Panc1 (cell line): ENCODE data around the gene VMAC. TPM values are rescaled to one million over a fixed set of nuclear protein-coding genes. Genes with fewer than 3 reads are reported as not detected.

Source experiments
- ATAC-seq: fragments of 200-7000 bp; cut with Tn5 transposase; 2 replicates; pipeline ENCODE4 v1.9.1; 2020; ENCODE audit warnings: mild to moderate bottlenecking, moderate library complexity
- BruUV-seq: library from RNA; stranded (reverse); fragments of 400-500 nt; replicated peaks from 2 replicates; lab custom pipeline; 2021; lab: Mats Ljungman, UMichigan
- CTCF ChIA-PET: fragments of 300-600 bp; sonication (Branson Sonifier 250); formaldehyde crosslinking; loops from one replicate; lab custom pipeline; 2022; ENCODE audit warnings: antibody characterized with exemption; lab: Charles Lee
- POLR2A ChIA-PET: fragments of 300-600 bp; sonication (Branson Sonifier 250); formaldehyde crosslinking; loops from one replicate; lab custom pipeline; 2022; ENCODE audit warnings: antibody characterized with exemption; lab: Charles Lee
- DNase-seq: peaks from one replicate; pipeline ENCODE4 v3.0.0-alpha.2; 2010; ENCODE audit warnings: low read depth, low spot score
- H3K27ac ChIP-seq: 2 replicates; pipeline ENCODE4 v1.5.1; 2011; ENCODE audit warnings: mild to moderate bottlenecking, low read length, inconsistent platforms
- H3K27me3 ChIP-seq: fragments of 200-500 bp; sonication (Bioruptor generic); 2 replicates; pipeline ENCODE4 v1.6.0; 2014; ENCODE audit warnings: low read length, inconsistent platforms; ENCODE audit not compliant: control insufficient read depth, insufficient read depth
- H3K36me3 ChIP-seq: fragments of 200-500 bp; sonication (Bioruptor generic); 2 replicates; pipeline ENCODE4 v1.5.1; 2014; ENCODE audit warnings: inconsistent platforms, mild to moderate bottlenecking, low read length, moderate library complexity; ENCODE audit not compliant: control insufficient read depth, insufficient read depth
- H3K4me1 ChIP-seq: 2 replicates; pipeline ENCODE4 v1.5.1; 2011; ENCODE audit warnings: inconsistent platforms, mild to moderate bottlenecking, low read length, moderate library complexity; ENCODE audit not compliant: control insufficient read depth, insufficient read depth
- H3K4me3 ChIP-seq, 2 experiments: 2 replicates each; pipeline ENCODE4 v1.5.1; 2011 to 2012; ENCODE audit warnings: low read depth in 2 of 2, low read length in 2 of 2, mild to moderate bottlenecking in 2 of 2, inconsistent platforms in 1 of 2, moderate library complexity in 1 of 2
- H3K9me3 ChIP-seq: fragments of 200-500 bp; sonication (Bioruptor generic); 2 replicates; pipeline ENCODE4 v1.5.1; 2014; ENCODE audit warnings: low read depth, mild to moderate bottlenecking, inconsistent platforms, low read length, moderate library complexity; ENCODE audit not compliant: control insufficient read depth, insufficient read depth
- POLR2AphosphoS5 ChIP-seq: IDR thresholded peaks from 2 replicates; pipeline ENCODE4 v1.6.1; 2012; ENCODE audit warnings: mild to moderate bottlenecking, low read depth, low read length, moderate library complexity
- SIN3A ChIP-seq: IDR thresholded peaks from 2 replicates; pipeline ENCODE4 v1.6.1; 2012; ENCODE audit warnings: low read depth, mild to moderate bottlenecking, low read length, moderate library complexity, borderline replicate concordance; ENCODE audit not compliant: insufficient read depth
- TCF7L2 ChIP-seq: IDR thresholded peaks from 2 replicates; pipeline ENCODE4 v1.6.1; 2011; ENCODE audit warnings: mild to moderate bottlenecking, low read depth, low read length, inconsistent platforms
- in situ Hi-C: cut with HindIII; loops from 2 replicates; pipeline ENCODE4 v1.10.0; 2016; ENCODE audit warnings: low sequenced_read_pairs, low pct_unique_long_range_greater_than_20kb
- intact Hi-C: fragments of 100-400 bp; cut with micrococcal nuclease; formaldehyde crosslinking; loops from one replicate; pipeline ENCODE4 v1.10.0; 2022; ENCODE audit not compliant: unreplicated experiment
- total RNA-seq: library from RNA; stranded (reverse); gene quantifications from one replicate; pipeline ENCODE4 v1.2.1, GENCODE V29; 2021; ENCODE audit not compliant: unreplicated experiment
- TF ChIP-seq, protein P1 (sequence below), 2 experiments: IDR thresholded peaks; 2 replicates each; pipeline ENCODE4 v1.6.1; 2011 to 2012; ENCODE audit warnings: low read depth in 2 of 2, control low read depth in 1 of 2, low read length in 1 of 2, mild to moderate bottlenecking in 1 of 2, moderate library complexity in 1 of 2; ENCODE audit not compliant: insufficient read depth in 1 of 2
- TF ChIP-seq, protein P2 (sequence below): fragments of 450-650 bp; IDR thresholded peaks from 2 replicates; pipeline ENCODE4 v1.5.1; 2017; ENCODE audit warnings: mild to moderate bottlenecking

Gene VMAC
- total RNA-seq, 1 experiment from 2014 or later: 5.2 TPM

DNA sequence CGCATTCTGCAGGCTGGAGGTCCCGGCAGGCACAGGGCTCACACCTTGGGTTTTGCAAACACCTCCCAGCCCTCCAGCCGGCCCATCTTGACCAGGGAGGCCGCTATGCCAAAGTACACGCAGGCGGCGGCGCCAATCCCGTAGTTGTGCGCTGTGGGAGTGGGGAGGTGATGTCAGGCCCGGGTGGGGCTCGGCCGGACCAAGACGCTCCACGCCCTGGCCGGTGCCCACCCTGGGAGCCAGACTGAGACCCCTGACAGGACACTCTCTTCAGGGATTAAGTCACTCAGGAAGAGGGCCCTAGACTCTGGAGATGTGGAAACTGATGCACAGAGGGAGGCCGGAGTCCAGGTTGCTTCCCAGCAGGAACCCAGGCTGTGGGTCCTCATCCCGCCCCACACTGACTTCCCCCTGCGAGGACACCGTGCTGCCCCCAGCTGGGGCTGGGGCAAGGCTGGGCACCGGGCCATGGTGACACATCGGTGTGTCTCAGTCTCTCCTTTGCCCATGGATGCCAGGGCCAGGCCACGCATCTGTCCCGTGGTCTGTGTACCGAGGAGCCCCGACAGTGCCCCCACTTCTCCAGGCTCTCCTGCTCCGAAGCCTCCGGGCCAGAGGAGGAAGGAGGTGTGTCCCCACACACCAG is 9.8 kb upstream of the VMAC start:
- Histone ChIP-seq H3K36me3 (no peaks in the 10 kb centered on the region), H3K27ac (no peak overlapping the region)

DNA sequence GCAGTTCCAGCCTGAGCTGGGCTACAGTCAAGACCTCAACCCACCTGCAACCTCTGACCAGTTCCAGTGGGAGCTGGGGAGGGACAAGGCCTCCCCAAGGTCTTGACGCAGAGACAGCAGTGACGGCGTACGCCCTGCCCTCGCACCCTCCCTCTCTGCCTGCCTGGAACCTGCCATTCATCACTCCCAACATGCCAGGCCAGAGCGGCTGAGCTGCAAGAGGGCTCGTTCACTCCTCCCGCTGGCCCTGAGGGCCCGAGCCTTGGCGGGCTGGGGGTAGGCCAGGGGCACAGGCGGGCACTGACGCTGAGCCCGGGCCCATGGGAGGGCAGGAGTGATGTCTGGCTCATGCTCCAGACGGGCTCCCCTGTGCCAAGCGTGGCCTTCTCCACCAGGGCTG is 9.3 kb upstream of the VMAC start:
- ChIA-PET POLR2A (no interaction called here), CTCF (no interaction called here)
- in situ Hi-C loops (no loop called here), intact Hi-C loops (loop anchor here (10.0 kb wide), 1 partner anchor 91 kb away; the partner anchor contains the start of gene NRTN)
- Histone ChIP-seq H3K4me1 (no peaks in the 10 kb centered on the region), H3K36me3 (no peaks in the 10 kb centered on the region), H3K27me3 (no peaks in the 10 kb centered on the region), H3K27ac (no peak overlapping the region), H3K4me3 (no peak overlapping the region), H3K9me3 (no peaks in the 10 kb centered on the region)
- BruUV-seq: no TSS peak
- TF ChIP-seq POLR2AphosphoS5 (no peak), TCF7L2 (no peak), SIN3A (no peak)
- TF ChIP-seq, protein P1, sequence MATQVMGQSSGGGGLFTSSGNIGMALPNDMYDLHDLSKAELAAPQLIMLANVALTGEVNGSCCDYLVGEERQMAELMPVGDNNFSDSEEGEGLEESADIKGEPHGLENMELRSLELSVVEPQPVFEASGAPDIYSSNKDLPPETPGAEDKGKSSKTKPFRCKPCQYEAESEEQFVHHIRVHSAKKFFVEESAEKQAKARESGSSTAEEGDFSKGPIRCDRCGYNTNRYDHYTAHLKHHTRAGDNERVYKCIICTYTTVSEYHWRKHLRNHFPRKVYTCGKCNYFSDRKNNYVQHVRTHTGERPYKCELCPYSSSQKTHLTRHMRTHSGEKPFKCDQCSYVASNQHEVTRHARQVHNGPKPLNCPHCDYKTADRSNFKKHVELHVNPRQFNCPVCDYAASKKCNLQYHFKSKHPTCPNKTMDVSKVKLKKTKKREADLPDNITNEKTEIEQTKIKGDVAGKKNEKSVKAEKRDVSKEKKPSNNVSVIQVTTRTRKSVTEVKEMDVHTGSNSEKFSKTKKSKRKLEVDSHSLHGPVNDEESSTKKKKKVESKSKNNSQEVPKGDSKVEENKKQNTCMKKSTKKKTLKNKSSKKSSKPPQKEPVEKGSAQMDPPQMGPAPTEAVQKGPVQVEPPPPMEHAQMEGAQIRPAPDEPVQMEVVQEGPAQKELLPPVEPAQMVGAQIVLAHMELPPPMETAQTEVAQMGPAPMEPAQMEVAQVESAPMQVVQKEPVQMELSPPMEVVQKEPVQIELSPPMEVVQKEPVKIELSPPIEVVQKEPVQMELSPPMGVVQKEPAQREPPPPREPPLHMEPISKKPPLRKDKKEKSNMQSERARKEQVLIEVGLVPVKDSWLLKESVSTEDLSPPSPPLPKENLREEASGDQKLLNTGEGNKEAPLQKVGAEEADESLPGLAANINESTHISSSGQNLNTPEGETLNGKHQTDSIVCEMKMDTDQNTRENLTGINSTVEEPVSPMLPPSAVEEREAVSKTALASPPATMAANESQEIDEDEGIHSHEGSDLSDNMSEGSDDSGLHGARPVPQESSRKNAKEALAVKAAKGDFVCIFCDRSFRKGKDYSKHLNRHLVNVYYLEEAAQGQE (IDR thresholded peaks at IDR 0.05; ENCODE audit: insufficient read depth in 1 of 2, low read depth in 2 of 2, low read length in 1 of 2): no peak
- TF ChIP-seq, protein P2, sequence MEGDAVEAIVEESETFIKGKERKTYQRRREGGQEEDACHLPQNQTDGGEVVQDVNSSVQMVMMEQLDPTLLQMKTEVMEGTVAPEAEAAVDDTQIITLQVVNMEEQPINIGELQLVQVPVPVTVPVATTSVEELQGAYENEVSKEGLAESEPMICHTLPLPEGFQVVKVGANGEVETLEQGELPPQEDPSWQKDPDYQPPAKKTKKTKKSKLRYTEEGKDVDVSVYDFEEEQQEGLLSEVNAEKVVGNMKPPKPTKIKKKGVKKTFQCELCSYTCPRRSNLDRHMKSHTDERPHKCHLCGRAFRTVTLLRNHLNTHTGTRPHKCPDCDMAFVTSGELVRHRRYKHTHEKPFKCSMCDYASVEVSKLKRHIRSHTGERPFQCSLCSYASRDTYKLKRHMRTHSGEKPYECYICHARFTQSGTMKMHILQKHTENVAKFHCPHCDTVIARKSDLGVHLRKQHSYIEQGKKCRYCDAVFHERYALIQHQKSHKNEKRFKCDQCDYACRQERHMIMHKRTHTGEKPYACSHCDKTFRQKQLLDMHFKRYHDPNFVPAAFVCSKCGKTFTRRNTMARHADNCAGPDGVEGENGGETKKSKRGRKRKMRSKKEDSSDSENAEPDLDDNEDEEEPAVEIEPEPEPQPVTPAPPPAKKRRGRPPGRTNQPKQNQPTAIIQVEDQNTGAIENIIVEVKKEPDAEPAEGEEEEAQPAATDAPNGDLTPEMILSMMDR: no peak
- DNase-seq (no peak), ATAC-seq (no peak)

More for the DNA sequence above, 9.8 kb upstream of the VMAC start:
- Histone ChIP-seq H3K27me3 (no peaks in the 10 kb centered on the region), H3K4me3 (no peak overlapping the region), H3K4me1 (no peaks in the 10 kb centered on the region), H3K9me3 (no peaks in the 10 kb centered on the region)
- BruUV-seq: no TSS peak
- TF ChIP-seq SIN3A (no peak), POLR2AphosphoS5 (no peak), TCF7L2 (no peak)
- TF ChIP-seq, protein P2: no peak
- TF ChIP-seq, protein P1 (IDR thresholded peaks at IDR 0.05; ENCODE audit: insufficient read depth in 1 of 2, low read depth in 2 of 2, low read length in 1 of 2): no peak
- no peak for DNase-seq
- in situ Hi-C loops (no loop called here), intact Hi-C loops (loop anchor here (10.0 kb wide), 1 partner anchor 90 kb away; the partner anchor contains the start of gene NRTN)
- no peak for ATAC-seq
- ChIA-PET POLR2A (no interaction called here), CTCF (no interaction called here)
